HepG2 (cell line): ENCODE results near the gene TTBK2. TPM values are rescaled to one million over a fixed set of nuclear protein-coding genes. Genes with fewer than 3 reads are reported as not detected.

Experiments used
- ATAC-seq: fragments of 200-7000 bp; cut with Tn5 transposase; 3 replicates; pipeline ENCODE4 v1.9.1; 2020; ENCODE audit warnings: mild to moderate bottlenecking, moderate library complexity
- BruUV-seq: library from RNA; stranded (reverse); fragments of 400-500 nt; replicated peaks from 2 replicates; lab custom pipeline; 2021; lab: Mats Ljungman, UMichigan
- CTCF ChIA-PET: fragments of 300-600 bp; formaldehyde crosslinking; extraction: SDS; loops from one replicate; lab custom pipeline; 2021; ENCODE audit warnings: low total read pairs, inconsistent platforms, low intra/inter-chr PET ratio; lab: Yijun Ruan, JAX
- POLR2A ChIA-PET: fragments of 350-600 bp; sonication (Branson Sonifier 250); formaldehyde crosslinking; loops from one replicate; lab custom pipeline; 2020; ENCODE audit warnings: antibody characterized with exemption, inconsistent platforms; lab: Yijun Ruan, JAX
- DNase-seq: peaks from one replicate; pipeline ENCODE4 v3.0.0-alpha.2; 2015; ENCODE audit warnings: low spot score
- FAIRE-seq: peaks from 3 replicates; lab custom pipeline; 2011; peaks lifted over from hg19 to GRCh38; lab: Jason Lieb, UNC
- H2AFZ ChIP-seq: one replicate; pipeline ENCODE4 v1.6.1; 2011; ENCODE audit warnings: low read length, inconsistent platforms
- H3K27ac ChIP-seq: fragments of 300-600 bp; 3 replicates; pipeline ENCODE4 v1.8.0; 2011; ENCODE audit warnings: mixed run types, mild to moderate bottlenecking, mixed read lengths, low read length, inconsistent platforms; ENCODE audit not compliant: insufficient read depth; ENCODE audit errors: extremely low read length
- H3K27me3 ChIP-seq, 2 experiments: fragments of 200-600 bp in 1 of 2; 2 replicates in 1 of 2; 3 replicates in 1 of 2; pipeline versions ENCODE4 v1.6.0 to v1.8.0; 2011; ENCODE audit warnings: low read length in 2 of 2, mild to moderate bottlenecking in 2 of 2, moderate library complexity in 2 of 2, inconsistent platforms in 1 of 2; ENCODE audit not compliant: insufficient read depth in 2 of 2, control insufficient read depth in 1 of 2
- H3K36me3 ChIP-seq, 2 experiments: fragments of 200-600 bp in 1 of 2; replicated peaks in 1 of 2; 2 replicates in 1 of 2; 3 replicates in 1 of 2; pipeline versions ENCODE4 v1.5.1 to v1.8.0; 2011; ENCODE audit warnings: low read length in 2 of 2, inconsistent platforms in 1 of 2; ENCODE audit not compliant: insufficient read depth in 2 of 2, control insufficient read depth in 1 of 2
- H3K4me1 ChIP-seq: 2 replicates; pipeline ENCODE4 v1.5.1; 2012; ENCODE audit warnings: low read length, inconsistent platforms; ENCODE audit not compliant: insufficient read depth
- H3K4me2 ChIP-seq: 2 replicates; pipeline ENCODE4 v1.6.0; 2011; ENCODE audit warnings: low read depth, low read length, inconsistent platforms
- H3K4me3 ChIP-seq, 3 experiments: fragments of 200-600 bp in 1 of 3; sonication (generic), shearing (Covaris generic) in 1 of 3; replicated peaks in 1 of 3; 2 replicates each; pipeline ENCODE4 v1.5.1; 2011 to 2016; ENCODE audit warnings: low read length in 3 of 3, inconsistent platforms in 2 of 3, low read depth in 2 of 3, mild to moderate bottlenecking in 2 of 3, control low read depth in 1 of 3, mixed read lengths in 1 of 3; ENCODE audit not compliant: insufficient read depth in 1 of 3
- H3K79me2 ChIP-seq: one replicate; pipeline ENCODE4 v1.6.1; 2011; ENCODE audit warnings: low read length, inconsistent platforms; ENCODE audit not compliant: insufficient read depth
- H3K9ac ChIP-seq: 2 replicates; pipeline ENCODE4 v1.6.0; 2011; ENCODE audit warnings: mild to moderate bottlenecking, low read depth, low read length, inconsistent platforms; ENCODE audit not compliant: insufficient read depth
- H3K9me3 ChIP-seq: 2 replicates; pipeline ENCODE4 v1.5.1; 2012; ENCODE audit warnings: mild to moderate bottlenecking, low read length
- H4K20me1 ChIP-seq: 2 replicates; pipeline ENCODE4 v1.6.0; 2011; ENCODE audit warnings: inconsistent platforms, mild to moderate bottlenecking, low read length, moderate library complexity; ENCODE audit not compliant: insufficient read depth
- ATF3 ChIP-seq: sonication (generic); formaldehyde crosslinking; IDR thresholded peaks from 2 replicates; pipeline ENCODE4 v1.4.0; 2020; ENCODE audit warnings: missing genetic modification reagents
- CEBPZ ChIP-seq: IDR thresholded peaks from 2 replicates; pipeline ENCODE4 v1.6.1; 2012; ENCODE audit warnings: low read length, improper control_type of control experiment
- ERF ChIP-seq: IDR thresholded peaks from 2 replicates; pipeline ENCODE4 v1.6.1; 2018; ENCODE audit warnings: missing biosample characterization, missing genetic modification reagents
- IRF2 ChIP-seq: IDR thresholded peaks from 2 replicates; pipeline ENCODE4 v1.6.1; 2018; ENCODE audit warnings: missing genetic modification reagents, missing compliant biosample characterization
- KMT2A ChIP-seq: sonication (generic); formaldehyde crosslinking; IDR thresholded peaks from 2 replicates; pipeline ENCODE4 v1.4.0; 2020; ENCODE audit warnings: missing genetic modification reagents
- MED13 ChIP-seq: sonication (generic); formaldehyde crosslinking; IDR thresholded peaks from 2 replicates; pipeline ENCODE4 v1.5.0; 2020; ENCODE audit warnings: missing genetic modification reagents
- RFXANK ChIP-seq: IDR thresholded peaks from 2 replicates; pipeline ENCODE4 v1.6.1; 2016
- SNAPC5 ChIP-seq: sonication (generic); formaldehyde crosslinking; IDR thresholded peaks from 2 replicates; pipeline ENCODE4 v1.8.1; 2023; ENCODE audit warnings: mild to moderate bottlenecking, missing genetic modification reagents, borderline replicate concordance
- ZMYM2 ChIP-seq: sonication (generic); formaldehyde crosslinking; IDR thresholded peaks from 2 replicates; pipeline ENCODE4 v1.8.0; 2022; ENCODE audit warnings: mild to moderate bottlenecking, missing genetic modification reagents
- ZNF282 ChIP-seq: fragments of 450-650 bp; IDR thresholded peaks from 2 replicates; pipeline ENCODE4 v1.6.1; 2018; ENCODE audit not compliant: partially characterized antibody
- ZNF337 ChIP-seq: sonication (generic); formaldehyde crosslinking; IDR thresholded peaks from 2 replicates; pipeline ENCODE4 v1.5.1; 2020; ENCODE audit warnings: missing genetic modification reagents, low read depth, mild to moderate bottlenecking, borderline replicate concordance
- ZNF572 ChIP-seq: sonication (generic); formaldehyde crosslinking; IDR thresholded peaks from 2 replicates; pipeline ENCODE4 v1.5.1; 2020; ENCODE audit warnings: mild to moderate bottlenecking, missing genetic modification reagents
- ZNF652 ChIP-seq: IDR thresholded peaks from 2 replicates; pipeline ENCODE4 v1.6.1; 2016; ENCODE audit warnings: low read depth, borderline replicate concordance
- ZNF740 ChIP-seq: sonication (generic); formaldehyde crosslinking; IDR thresholded peaks from 2 replicates; pipeline ENCODE4 v1.4.0; 2020; ENCODE audit warnings: missing genetic modification reagents
- WGBS: methylation state at CpG from one replicate; pipeline ENCODE4 v1.1.6; 2017; ENCODE audit warnings: low lambda C conversion rate; 5-methylcytosine and 5-hydroxymethylcytosine counted together
- in situ Hi-C: cut with HindIII; loops from 2 replicates; pipeline ENCODE4 v1.10.0; 2017; ENCODE audit warnings: low pct_unique_long_range_greater_than_20kb; ENCODE audit not compliant: extremely low pct_ligation_motif_present
- intact Hi-C: fragments of 100-400 bp; cut with micrococcal nuclease; formaldehyde crosslinking; loops from one replicate; pipeline ENCODE4 v1.10.0; 2022; ENCODE audit not compliant: unreplicated experiment
- polyA plus RNA-seq, 8 experiments: library from polyadenylated mRNA; depleted of rRNA in 3 of 8; stranded (reverse) in 7 of 8; unstranded in 1 of 8; fragments of >200 nt; fragmentation: Illumina TruSeq in 4 of 8; extraction: Trizol in 4 of 8; gene quantifications; 2 replicates each; pipeline versions ENCODE4 v1.2.1 to v1.2.3, GENCODE V29; 2011 to 2016; ENCODE audit warnings: low read depth in 4 of 8, missing spikeins in 1 of 8, mixed read lengths in 1 of 8; ENCODE audit not compliant: insufficient read depth in 1 of 8
- total RNA-seq, 5 experiments: library from RNA; depleted of rRNA; stranded (reverse); fragments of >200 nt; fragmentation: Illumina TruSeq; extraction: Trizol; gene quantifications; 2 replicates each; pipeline ENCODE4 v1.2.3, GENCODE V29; 2016; ENCODE audit warnings: low read depth in 1 of 5

Gene TTBK2
- total and polyA plus RNA-seq, 2 of the 13 experiments (the other 11 are each of a cell fraction or from before 2014, with no cell fraction given): 5.1 to 7.4 TPM

- no peak for TF ChIP-seq ZNF337 (CRISPR knock-in tag)
- TF ChIP-seq ERF (CRISPR knock-in tag): no peak
- TF ChIP-seq ZNF740: no peak
- no peak for TF ChIP-seq ZNF572 (CRISPR knock-in tag)
- TF ChIP-seq CEBPZ: no peak
These were observed 186.4 kb downstream of the TTBK2 start (continued) for GRCh38 chr15:42734076-42734672.

- H3K27ac ChIP-seq: no peak overlapping the region
- CTCF ChIA-PET: no interaction called here
- no peak for FAIRE-seq
- WGBS: 99% methylated on average over 11 of the region's 11 CpGs
- no peak overlapping the region for H2AFZ ChIP-seq
- POLR2A ChIA-PET: no interaction called here
- TF ChIP-seq RFXANK (CRISPR knock-in tag) (no peak), KMT2A (no peak), IRF2 (no peak), MED13 (CRISPR knock-in tag) (no peak), ZNF282 (no peak), ZNF652 (CRISPR knock-in tag) (no peak), ATF3 (CRISPR knock-in tag) (no peak), SNAPC5 (no peak), ZMYM2 (CRISPR knock-in tag) (no peak)
- peaks cover 12% of the 10 kb centered on the region for H3K79me2 ChIP-seq
- 0 out of 2 replicates have a peak, but pooled peaks cover 2% of the 10 kb centered on the region for H4K20me1 ChIP-seq
- H3K4me2 ChIP-seq: no peak overlapping the region
- no peak overlapping the region for H3K9ac ChIP-seq
- in situ Hi-C loops: no loop called here
- DNase-seq: no peak
- no peaks in the 10 kb centered on the region for H3K9me3 ChIP-seq
- no peak for ATAC-seq
- peaks cover 21% of the 10 kb centered on the region for H3K4me1 ChIP-seq
- intact Hi-C loops: no loop called here
- no TSS peak for BruUV-seq
- peaks cover 30 to 72% of the 10 kb centered on the region in 2 experiments for H3K36me3 ChIP-seq
- no peaks in the 10 kb centered on the region for H3K27me3 ChIP-seq
- H3K4me3 ChIP-seq: no peak overlapping the region
These were observed 187.6 kb downstream of the TTBK2 start for GRCh38 chr15:42733027-42733426.
